WTC11 (cell line): ENCODE measurements around the gene CALML4.

ENCODE experiments used
- CTCF ChIP-seq: fragments of 200-600 bp; IDR thresholded peaks from 2 replicates; pipeline ENCODE4 v1.8.0; 2022; ENCODE audit warnings: antibody characterized with exemption
- MAX ChIP-seq: sonication (generic); formaldehyde crosslinking; IDR thresholded peaks from 2 replicates; pipeline ENCODE4 v1.8.0; 2022; ENCODE audit warnings: mild to moderate bottlenecking, missing genetic modification reagents
- MLX ChIP-seq: sonication (generic); formaldehyde crosslinking; IDR thresholded peaks from 2 replicates; pipeline ENCODE4 v1.8.1; 2023; ENCODE audit warnings: mild to moderate bottlenecking, missing genetic modification reagents, moderate library complexity
- TP53 ChIP-seq: sonication (generic); formaldehyde crosslinking; IDR thresholded peaks from 2 replicates; pipeline ENCODE4 v1.8.1; 2023; ENCODE audit warnings: mild to moderate bottlenecking, missing genetic modification reagents
- ZNF317 ChIP-seq: sonication (generic); formaldehyde crosslinking; IDR thresholded peaks from 2 replicates; pipeline ENCODE4 v1.8.1; 2023; ENCODE audit warnings: low read depth, mild to moderate bottlenecking, moderate library complexity, missing genetic modification reagents, borderline replicate concordance
- ZNF425 ChIP-seq: fragments of 250-450 bp; sonication (Bioruptor Pico); conservative IDR thresholded peaks from 2 replicates; pipeline ENCODE4 v1.9.0; 2021; ENCODE audit warnings: mild to moderate bottlenecking
- TF ChIP-seq, protein P1 (sequence below): sonication (generic); formaldehyde crosslinking; IDR thresholded peaks from 2 replicates; pipeline ENCODE4 v1.8.0; 2022; ENCODE audit warnings: mild to moderate bottlenecking, missing genetic modification reagents

- TF ChIP-seq CTCF (no peak), MAX (CRISPR knock-in tag) (no peak), ZNF317 (CRISPR knock-in tag) (no peak), MLX (CRISPR knock-in tag) (no peak), ZNF425 (CRISPR knock-in tag) (no peak), TP53 (CRISPR knock-in tag) (no peak)
- TF ChIP-seq, protein P1, sequence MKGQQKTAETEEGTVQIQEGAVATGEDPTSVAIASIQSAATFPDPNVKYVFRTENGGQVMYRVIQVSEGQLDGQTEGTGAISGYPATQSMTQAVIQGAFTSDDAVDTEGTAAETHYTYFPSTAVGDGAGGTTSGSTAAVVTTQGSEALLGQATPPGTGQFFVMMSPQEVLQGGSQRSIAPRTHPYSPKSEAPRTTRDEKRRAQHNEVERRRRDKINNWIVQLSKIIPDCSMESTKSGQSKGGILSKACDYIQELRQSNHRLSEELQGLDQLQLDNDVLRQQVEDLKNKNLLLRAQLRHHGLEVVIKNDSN (CRISPR knock-in tag) = no peak
Measured at GRCh38 chr15:68149059-68149458, 56.1 kb downstream of the CALML4 start.
